Suprapubic skin (tissue), 3 donors: ENCODE results near the gene SLC25A6.

Experiments used
- CTCF ChIP-seq, 2 donors: fragments of 200-600 bp in 1 of 2; fragments of 450-650 bp in 1 of 2; sonication (generic) in 1 of 2; IDR thresholded peaks; one replicate each; pipeline ENCODE4 v1.5.1; 2016 to 2019; ENCODE audit warnings: antibody characterized with exemption in 2 of 2, mild to moderate bottlenecking in 1 of 2, moderate library complexity in 1 of 2
- POLR2A ChIP-seq, 2 donors: fragments of 450-650 bp; IDR thresholded peaks; one replicate each; pipeline ENCODE4 v1.6.1; 2017; ENCODE audit warnings: antibody characterized with exemption in 2 of 2, mild to moderate bottlenecking in 2 of 2, moderate library complexity in 2 of 2

GRCh38 chrX:1386338-1387127 is 5.4 kb downstream of the SLC25A6 start:
- no peak for TF ChIP-seq POLR2A (IDR thresholded peaks at IDR 0.05)
- no peak for TF ChIP-seq CTCF (IDR thresholded peaks at IDR 0.05)
